Loucy (cell line): ENCODE results near the gene CYTH4.

Experiments
- CTCF ChIP-seq: fragments of 200-600 bp; sonication (generic); conservative IDR thresholded peaks from 2 replicates; pipeline ENCODE4 v1.5.1; 2014; ENCODE audit warnings: mild to moderate bottlenecking, antibody characterized with exemption, low read length
- EZH2phosphoT487 ChIP-seq: fragments of 200-600 bp; IDR thresholded peaks from 2 replicates; pipeline ENCODE4 v1.6.1; 2018; ENCODE audit warnings: antibody characterized with exemption, mild to moderate bottlenecking, moderate library complexity, borderline replicate concordance

- TF ChIP-seq CTCF (peak; percentile 53), EZH2phosphoT487 (no peak)
These were observed 48.1 kb downstream of the CYTH4 start for GRCh38 chr22:37330200-37331033.
